ENCODE measurements around the gene HGS. TPM values are rescaled to one million over a fixed set of nuclear protein-coding genes. Genes with fewer than 3 reads are reported as not detected.

Gene HGS
- total RNA-seq, 4 donors from 2014 or later = 51.5 to 90.5 (median 66.6) TPM

DNA sequence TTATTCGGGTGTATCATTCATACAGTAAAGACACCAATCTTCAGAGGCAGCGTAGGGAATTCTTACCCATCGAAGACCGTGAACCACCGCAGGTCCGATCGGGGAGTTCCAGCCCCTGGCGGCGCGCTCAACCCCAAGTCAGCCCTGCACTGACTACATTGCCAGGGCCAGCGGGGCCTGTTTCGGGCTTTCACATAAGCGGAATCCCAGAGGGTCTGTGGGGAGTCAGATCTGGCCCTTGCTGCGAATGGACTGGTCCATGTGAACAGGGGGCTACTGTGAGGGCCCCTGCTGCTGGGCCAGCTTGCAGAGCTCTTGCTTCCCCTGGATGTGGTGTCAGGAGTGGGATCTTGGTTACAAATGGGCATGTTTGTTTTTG, 35.1 kb upstream of the HGS start:
- H3K27me3 ChIP-seq = peaks cover 67% of the 10 kb centered on the region
- H3K4me3 ChIP-seq = no peak overlapping the region
- TF ChIP-seq POLR2A (IDR thresholded peaks at IDR 0.05) (no peak), POLR2AphosphoS5 (IDR thresholded peaks at IDR 0.05) (no peak), EP300 (IDR thresholded peaks at IDR 0.05) (no peak)
- TF ChIP-seq, protein P1, sequence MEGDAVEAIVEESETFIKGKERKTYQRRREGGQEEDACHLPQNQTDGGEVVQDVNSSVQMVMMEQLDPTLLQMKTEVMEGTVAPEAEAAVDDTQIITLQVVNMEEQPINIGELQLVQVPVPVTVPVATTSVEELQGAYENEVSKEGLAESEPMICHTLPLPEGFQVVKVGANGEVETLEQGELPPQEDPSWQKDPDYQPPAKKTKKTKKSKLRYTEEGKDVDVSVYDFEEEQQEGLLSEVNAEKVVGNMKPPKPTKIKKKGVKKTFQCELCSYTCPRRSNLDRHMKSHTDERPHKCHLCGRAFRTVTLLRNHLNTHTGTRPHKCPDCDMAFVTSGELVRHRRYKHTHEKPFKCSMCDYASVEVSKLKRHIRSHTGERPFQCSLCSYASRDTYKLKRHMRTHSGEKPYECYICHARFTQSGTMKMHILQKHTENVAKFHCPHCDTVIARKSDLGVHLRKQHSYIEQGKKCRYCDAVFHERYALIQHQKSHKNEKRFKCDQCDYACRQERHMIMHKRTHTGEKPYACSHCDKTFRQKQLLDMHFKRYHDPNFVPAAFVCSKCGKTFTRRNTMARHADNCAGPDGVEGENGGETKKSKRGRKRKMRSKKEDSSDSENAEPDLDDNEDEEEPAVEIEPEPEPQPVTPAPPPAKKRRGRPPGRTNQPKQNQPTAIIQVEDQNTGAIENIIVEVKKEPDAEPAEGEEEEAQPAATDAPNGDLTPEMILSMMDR (IDR thresholded peaks at IDR 0.05) = no peak
- peaks cover 0 to 11% (median 0%) of the 10 kb centered on the region in 3 donors for H3K9me3 ChIP-seq
- H3K4me1 ChIP-seq = peaks cover 0 to 8% (median 0%) of the 10 kb centered on the region in 3 donors
- ATAC-seq = no peak
- WGBS, 2 donors (ENCODE audit: low coverage in 1 of 2) = 55 to 88% methylated on average over 8 to 13 of the region's 14 CpGs
- no peaks in the 10 kb centered on the region for H3K36me3 ChIP-seq
- no peak overlapping the region for H3K27ac ChIP-seq

DNA sequence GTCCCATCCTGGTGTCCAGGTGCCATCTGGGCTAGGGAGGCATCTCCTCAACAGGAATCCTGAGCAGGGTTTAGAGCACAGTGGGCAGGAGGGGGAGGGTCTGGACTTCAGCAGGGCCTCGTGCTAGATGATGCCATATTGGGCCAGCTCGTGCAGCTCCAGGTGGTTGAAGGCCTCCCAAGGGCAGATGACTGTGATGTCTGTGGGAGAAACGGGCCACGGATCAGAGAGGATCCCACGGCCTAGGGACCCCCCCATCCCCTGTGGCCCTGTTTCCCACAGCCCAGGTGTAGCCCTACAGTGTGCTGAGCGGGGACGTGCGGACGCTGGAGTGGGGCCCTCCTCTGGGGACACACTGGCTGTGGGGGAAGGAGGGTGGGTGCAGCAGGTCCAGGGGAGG, 32.9 kb upstream of the HGS start:
- WGBS, 2 donors (ENCODE audit: low coverage in 1 of 2) = 46% methylated on average over 5 of the region's 9 CpGs; no CpG with 5 or more reads in 1 of the 2 donors

DNA sequence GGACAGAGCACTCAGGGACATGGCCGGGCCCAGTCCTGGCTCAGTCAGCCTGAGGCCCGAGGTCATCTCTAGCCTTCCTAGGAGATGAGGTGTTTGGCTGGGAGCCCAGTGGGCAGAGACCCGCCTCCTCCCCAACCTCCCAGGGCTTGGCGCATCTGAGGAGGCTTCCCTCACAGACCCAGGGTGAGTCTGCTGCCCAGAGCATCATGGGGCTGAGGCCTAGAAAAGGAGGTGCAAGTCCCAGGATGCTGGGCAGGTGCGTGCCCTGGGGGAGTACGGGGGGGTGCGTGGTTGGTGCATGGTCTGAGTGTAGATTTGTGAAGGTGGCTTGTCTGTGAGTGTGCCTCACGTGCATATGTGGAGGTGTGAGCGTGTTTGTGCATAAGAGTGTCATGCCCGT, 32.1 kb upstream of the HGS start:
- H3K27ac ChIP-seq = no peak overlapping the region
- no peak overlapping the region for H3K4me3 ChIP-seq
- no peaks in the 10 kb centered on the region for H3K36me3 ChIP-seq
- WGBS, 2 donors (ENCODE audit: low coverage in 1 of 2) = 87% methylated on average over 4 of the region's 10 CpGs; no CpG with 5 or more reads in 1 of the 2 donors
- TF ChIP-seq POLR2AphosphoS5 (IDR thresholded peaks at IDR 0.05) = no peak
- TF ChIP-seq POLR2A (IDR thresholded peaks at IDR 0.05) = no peak
- TF ChIP-seq, protein P1 (IDR thresholded peaks at IDR 0.05) = no peak
- TF ChIP-seq EP300 (IDR thresholded peaks at IDR 0.05) = no peak
- no peak for ATAC-seq
- H3K27me3 ChIP-seq = peaks cover 83% of the 10 kb centered on the region
- peaks cover 0 to 8% (median 0%) of the 10 kb centered on the region in 3 donors for H3K4me1 ChIP-seq
- peaks cover 0 to 11% (median 0%) of the 10 kb centered on the region in 3 donors for H3K9me3 ChIP-seq

More for the DNA sequence above, 32.9 kb upstream of the HGS start:
- ATAC-seq = peak; percentile 15
- H3K4me1 ChIP-seq = peaks cover 0 to 8% (median 0%) of the 10 kb centered on the region in 3 donors
- no peak overlapping the region for H3K4me3 ChIP-seq
- no peaks in the 10 kb centered on the region for H3K36me3 ChIP-seq
- TF ChIP-seq POLR2A (IDR thresholded peaks at IDR 0.05) = no peak
- TF ChIP-seq POLR2AphosphoS5 (IDR thresholded peaks at IDR 0.05) = no peak
- TF ChIP-seq, protein P1 (IDR thresholded peaks at IDR 0.05) = no peak
- no peak for TF ChIP-seq EP300 (IDR thresholded peaks at IDR 0.05)
- peaks cover 0 to 11% (median 0%) of the 10 kb centered on the region in 3 donors for H3K9me3 ChIP-seq
- H3K27me3 ChIP-seq = peaks cover 83% of the 10 kb centered on the region
- H3K27ac ChIP-seq = no peak overlapping the region

DNA sequence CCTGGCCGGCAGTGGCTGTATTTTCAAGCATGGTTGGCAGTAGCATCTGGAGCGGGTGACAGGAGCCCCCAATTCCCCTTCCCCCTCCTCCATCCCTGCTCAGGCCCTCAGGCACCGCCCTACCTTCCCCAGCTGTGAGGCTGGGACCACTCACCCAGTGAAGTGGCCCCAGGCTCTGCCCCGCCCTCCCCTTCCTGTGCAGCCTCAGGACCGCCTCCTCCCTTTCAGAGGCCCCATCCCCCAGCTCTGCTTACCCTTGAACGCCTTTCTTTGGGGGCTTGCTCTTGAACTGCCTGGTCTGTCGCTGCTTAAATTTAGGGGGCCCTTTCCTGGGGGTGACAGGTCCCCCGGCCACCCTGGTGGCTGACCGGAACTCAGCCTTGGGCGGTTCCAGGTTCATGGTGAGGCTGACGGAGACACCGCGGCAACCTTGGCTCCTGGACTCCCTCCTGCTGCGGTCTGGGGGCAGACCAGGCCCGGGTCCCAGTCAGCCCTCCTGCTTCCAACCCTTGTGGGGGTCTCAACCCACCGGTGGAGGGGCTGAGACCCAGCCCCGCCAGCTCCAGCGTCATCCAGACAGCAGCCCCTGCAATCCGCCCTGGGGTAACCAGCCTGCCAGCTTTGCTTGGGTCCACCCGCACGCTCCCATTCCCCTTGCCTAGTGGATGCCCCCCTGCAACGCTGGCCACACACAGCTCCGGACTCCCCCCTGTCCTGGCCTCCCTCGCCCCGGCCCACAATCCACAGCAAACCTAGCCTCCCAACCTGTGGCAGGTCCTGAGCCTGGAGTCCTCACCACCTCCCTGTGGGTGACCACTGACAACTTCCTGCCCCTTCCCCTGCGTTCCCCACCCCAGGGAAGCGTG, 30.7 kb upstream of the HGS start:
- Histone ChIP-seq H3K4me3 (no peak overlapping the region), H3K9me3 (peaks cover 0 to 11% (median 0%) of the 10 kb centered on the region in 3 donors)

More for the DNA sequence above, 30.7 kb upstream of the HGS start:
- WGBS, 2 donors (ENCODE audit: low coverage in 1 of 2) = 0 to 50% methylated on average over 1 to 2 of the region's 27 CpGs
- Histone ChIP-seq H3K27me3 (peaks cover 70% of the 10 kb centered on the region), H3K27ac (no peak overlapping the region), H3K4me1 (peaks cover 0 to 4% (median 0%) of the 10 kb centered on the region in 3 donors), H3K36me3 (no peaks in the 10 kb centered on the region)
- no peak for ATAC-seq
- TF ChIP-seq EP300 (IDR thresholded peaks at IDR 0.05) (no peak), POLR2A (IDR thresholded peaks at IDR 0.05) (no peak), POLR2AphosphoS5 (IDR thresholded peaks at IDR 0.05) (no peak)
- TF ChIP-seq, protein P1 (IDR thresholded peaks at IDR 0.05) = no peak

Measured in gastroesophageal sphincter (tissue), 4 donors.